Heart left ventricle (tissue), 13 donors: Measurements from ENCODE around the gene OTOP3.

Experiments used
- POLR2A ChIP-seq, 2 donors: fragments of 450-650 bp; IDR thresholded peaks; one replicate each; pipeline ENCODE4 v1.6.1; 2017; ENCODE audit warnings: antibody characterized with exemption in 2 of 2, mild to moderate bottlenecking in 2 of 2, moderate library complexity in 2 of 2
- TF ChIP-seq, protein P1 (sequence below), 12 donors: fragments of 200-600 bp; sonication (generic) in 4 of 12; IDR thresholded peaks; one replicate each; pipeline versions ENCODE4 v1.5.0 to v1.8.0; 2018 to 2022; ENCODE audit warnings: antibody characterized with exemption in 12 of 12, mild to moderate bottlenecking in 5 of 12
- donor health status: ischemic (EF 13 %, LVEDD 7.1; RV severe dilation, severe dysfunction).
- donor health status: DM: no; HTN: yes; CAD: no.
- donor health status: DM: no; HTN: no; CAD: no.
- donor health status: ischemic (EF 25% LVEDD 6.9; RV normal size, moderate dysfunction).
- donor health status: ischemic (EF 25% LVEDD 5.7; RV mildly dilated, moderate dysfunction).
- donor health status: ischemic (EF 35%, LVEDD 5.7; RV mildly dilated, moderate dysfunction).
- donor health status: nonischemic (EF 11% LVEDD 7.7; RV severe dilation, severe dysfunction).
- donor health status: DM: yes; HTN: yes; CAD: no.
- donor health status: PGD.
- donor health status: ischemic (EF 29% LVEDD 5.4; RV normal size, mild dysfunction).
- donor health status: nonischemic (EF 23%, LVEDD 6.1; RV moderate dilation, normal function).

DNA sequence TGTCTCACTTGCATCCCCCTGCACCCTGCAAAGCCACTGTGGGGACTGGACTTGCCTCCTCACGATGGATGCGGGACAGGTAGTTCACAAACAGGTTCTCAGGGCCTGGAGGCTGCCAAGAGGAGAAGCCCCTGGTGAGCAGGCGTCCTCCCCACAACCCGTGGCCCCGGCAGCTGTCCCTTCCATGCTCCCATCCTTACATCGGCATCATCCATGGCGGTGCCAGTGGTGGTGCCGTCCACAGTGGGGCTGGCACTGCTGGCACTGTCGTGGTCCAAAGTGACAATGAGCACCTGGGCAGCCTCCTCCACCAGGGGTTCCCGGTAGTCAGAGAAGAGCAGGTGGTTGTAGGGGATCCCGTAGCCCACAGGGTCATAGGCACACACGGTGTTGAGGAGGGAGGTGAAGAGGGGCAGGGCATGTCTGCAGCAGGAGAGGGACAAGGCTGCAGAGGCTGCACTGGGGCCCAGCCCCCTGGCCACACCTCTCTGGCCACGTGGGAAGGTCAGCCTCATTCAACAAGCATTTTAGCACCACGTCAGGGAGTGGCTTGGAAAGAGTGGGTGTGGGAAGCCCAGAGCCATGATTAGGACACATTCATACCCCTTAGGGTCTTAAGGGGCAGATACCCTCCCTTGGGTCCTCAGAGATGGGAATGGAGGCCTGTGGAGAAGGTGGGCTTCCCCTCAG lies 24.3 kb downstream of the OTOP3 start:
- TF ChIP-seq, protein P1, sequence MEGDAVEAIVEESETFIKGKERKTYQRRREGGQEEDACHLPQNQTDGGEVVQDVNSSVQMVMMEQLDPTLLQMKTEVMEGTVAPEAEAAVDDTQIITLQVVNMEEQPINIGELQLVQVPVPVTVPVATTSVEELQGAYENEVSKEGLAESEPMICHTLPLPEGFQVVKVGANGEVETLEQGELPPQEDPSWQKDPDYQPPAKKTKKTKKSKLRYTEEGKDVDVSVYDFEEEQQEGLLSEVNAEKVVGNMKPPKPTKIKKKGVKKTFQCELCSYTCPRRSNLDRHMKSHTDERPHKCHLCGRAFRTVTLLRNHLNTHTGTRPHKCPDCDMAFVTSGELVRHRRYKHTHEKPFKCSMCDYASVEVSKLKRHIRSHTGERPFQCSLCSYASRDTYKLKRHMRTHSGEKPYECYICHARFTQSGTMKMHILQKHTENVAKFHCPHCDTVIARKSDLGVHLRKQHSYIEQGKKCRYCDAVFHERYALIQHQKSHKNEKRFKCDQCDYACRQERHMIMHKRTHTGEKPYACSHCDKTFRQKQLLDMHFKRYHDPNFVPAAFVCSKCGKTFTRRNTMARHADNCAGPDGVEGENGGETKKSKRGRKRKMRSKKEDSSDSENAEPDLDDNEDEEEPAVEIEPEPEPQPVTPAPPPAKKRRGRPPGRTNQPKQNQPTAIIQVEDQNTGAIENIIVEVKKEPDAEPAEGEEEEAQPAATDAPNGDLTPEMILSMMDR (IDR thresholded peaks at IDR 0.05), result no peak
- no peak for TF ChIP-seq POLR2A (IDR thresholded peaks at IDR 0.05)
